C4-2B (cell line): ENCODE measurements around the gene ANTXR2.

Experiments used
- H3K27ac ChIP-seq: fragments of 450-650 bp; 2 replicates; pipeline ENCODE4 v1.5.1; 2017
- CTCF ChIP-seq: fragments of 450-650 bp; conservative IDR thresholded peaks from 2 replicates; pipeline ENCODE4 v1.5.1; 2017; ENCODE audit warnings: mild to moderate bottlenecking
- ZFX ChIP-seq: fragments of 450-650 bp; IDR thresholded peaks from 2 replicates; pipeline ENCODE4 v1.6.1; 2017

Gene ANTXR2

GRCh38 chr4:79907001-79907400, 166.0 kb downstream of the ANTXR2 start:
- TF ChIP-seq CTCF (no peak), ZFX (no peak)
- H3K27ac ChIP-seq, result no peak overlapping the region

GRCh38 chr4:79906303-79906702, 166.7 kb downstream of the ANTXR2 start:
- no peak for TF ChIP-seq CTCF
- TF ChIP-seq ZFX, result no peak

GRCh38 chr4:79905212-79905611, 167.8 kb downstream of the ANTXR2 start:
- H3K27ac ChIP-seq, result no peak overlapping the region
- TF ChIP-seq CTCF (no peak), ZFX (no peak)

More at GRCh38 chr4:79906303-79906702, 166.7 kb downstream of the ANTXR2 start:
- H3K27ac ChIP-seq, result no peak overlapping the region

- H3K27ac ChIP-seq, result no peak overlapping the region
- TF ChIP-seq ZFX, result no peak
- TF ChIP-seq CTCF, result no peak
Observed at GRCh38 chr4:79904331-79904730, 168.7 kb downstream of the ANTXR2 start.

GRCh38 chr4:79900182-79900581, 172.8 kb downstream of the ANTXR2 start:
- no peak overlapping the region for H3K27ac ChIP-seq
- TF ChIP-seq CTCF (no peak), ZFX (no peak)

- H3K27ac ChIP-seq, result no peak overlapping the region
- no peak for TF ChIP-seq ZFX
- no peak for TF ChIP-seq CTCF
Observed at GRCh38 chr4:79899481-79899880, 173.5 kb downstream of the ANTXR2 start.

GRCh38 chr4:79898055-79898454, 175.0 kb downstream of the ANTXR2 start:
- TF ChIP-seq CTCF (no peak), ZFX (no peak)

More at GRCh38 chr4:79898055-79898454, 175.0 kb downstream of the ANTXR2 start:
- no peak overlapping the region for H3K27ac ChIP-seq
